GM12865 (cell line): ENCODE data around the gene UVRAG.

Experiments used
- DNase-seq: peaks from one replicate; pipeline ENCODE4 v3.0.0; 2010; ENCODE audit warnings: low read depth
- H3K4me3 ChIP-seq: 2 replicates; pipeline ENCODE4 v1.5.1; 2011; ENCODE audit warnings: mild to moderate bottlenecking, low read depth, low read length, control low read depth
- CTCF ChIP-seq: IDR thresholded peaks from 2 replicates; pipeline ENCODE4 v1.5.1; 2011; ENCODE audit warnings: low read length, control low read depth, low read depth, inconsistent platforms; ENCODE audit not compliant: insufficient read depth; ENCODE audit errors: missing control alignments

The UVRAG gene

DNA sequence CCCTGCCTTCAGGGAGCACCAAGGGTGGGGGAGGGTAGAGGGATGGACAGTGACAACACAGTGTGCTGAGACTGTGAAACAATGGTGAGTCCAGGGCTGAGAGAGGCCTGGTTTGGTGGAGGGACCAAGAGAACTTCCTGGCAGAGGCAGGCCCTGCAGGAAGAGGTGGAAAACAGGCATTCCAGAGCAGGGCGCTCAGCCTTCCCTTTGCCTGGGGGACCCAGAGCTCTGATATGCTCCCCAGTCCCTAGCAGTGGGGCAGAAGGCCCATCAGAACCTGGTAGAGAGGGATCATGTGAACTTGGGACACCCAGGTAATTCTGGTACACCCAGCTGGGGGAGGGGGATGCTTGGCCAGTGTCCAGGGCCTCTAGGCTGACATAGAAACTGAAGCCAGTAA, 17.2 kb upstream of the UVRAG start:
- H3K4me3 ChIP-seq, result no peak overlapping the region
- no peak for DNase-seq
- no peak for TF ChIP-seq CTCF

- no peak overlapping the region for H3K4me3 ChIP-seq
- no peak for DNase-seq
- TF ChIP-seq CTCF, result no peak
These were observed 14.8 kb upstream of the UVRAG start for GRCh38 chr11:75800136-75800675.

DNA sequence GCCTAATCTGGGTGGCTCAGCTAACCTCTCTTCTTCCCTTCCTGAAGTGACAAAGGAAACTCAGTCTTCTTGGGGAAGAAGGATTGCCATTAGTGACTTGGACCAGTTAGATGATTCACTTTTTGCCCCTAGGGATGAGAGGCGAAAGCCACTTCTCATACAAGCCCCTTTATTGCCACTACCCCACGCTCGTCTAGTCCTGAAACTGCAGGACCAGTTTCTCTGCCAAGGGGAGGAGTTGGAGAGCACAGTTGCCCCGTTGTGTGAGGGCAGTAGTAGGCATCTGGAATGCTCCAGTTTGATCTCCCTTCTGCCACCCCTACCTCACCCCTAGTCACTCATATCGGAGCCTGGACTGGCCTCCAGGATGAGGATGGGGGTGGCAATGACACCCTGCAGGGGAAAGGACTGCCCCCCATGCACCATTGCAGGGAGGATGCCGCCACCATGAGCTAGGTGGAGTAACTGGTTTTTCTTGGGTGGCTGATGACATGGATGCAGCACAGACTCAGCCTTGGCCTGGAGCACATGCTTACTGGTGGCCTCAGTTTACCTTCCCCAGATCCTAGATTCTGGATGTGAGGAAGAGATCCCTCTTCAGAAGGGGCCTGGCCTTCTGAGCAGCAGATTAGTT, 14.2 kb upstream of the UVRAG start:
- TF ChIP-seq CTCF, result no peak
- DNase-seq, result no peak
- no peak overlapping the region for H3K4me3 ChIP-seq

GRCh38 chr11:75801362-75802020, 13.5 kb upstream of the UVRAG start:
- TF ChIP-seq CTCF, result no peak
- no peak overlapping the region for H3K4me3 ChIP-seq
- DNase-seq, result no peak

DNA sequence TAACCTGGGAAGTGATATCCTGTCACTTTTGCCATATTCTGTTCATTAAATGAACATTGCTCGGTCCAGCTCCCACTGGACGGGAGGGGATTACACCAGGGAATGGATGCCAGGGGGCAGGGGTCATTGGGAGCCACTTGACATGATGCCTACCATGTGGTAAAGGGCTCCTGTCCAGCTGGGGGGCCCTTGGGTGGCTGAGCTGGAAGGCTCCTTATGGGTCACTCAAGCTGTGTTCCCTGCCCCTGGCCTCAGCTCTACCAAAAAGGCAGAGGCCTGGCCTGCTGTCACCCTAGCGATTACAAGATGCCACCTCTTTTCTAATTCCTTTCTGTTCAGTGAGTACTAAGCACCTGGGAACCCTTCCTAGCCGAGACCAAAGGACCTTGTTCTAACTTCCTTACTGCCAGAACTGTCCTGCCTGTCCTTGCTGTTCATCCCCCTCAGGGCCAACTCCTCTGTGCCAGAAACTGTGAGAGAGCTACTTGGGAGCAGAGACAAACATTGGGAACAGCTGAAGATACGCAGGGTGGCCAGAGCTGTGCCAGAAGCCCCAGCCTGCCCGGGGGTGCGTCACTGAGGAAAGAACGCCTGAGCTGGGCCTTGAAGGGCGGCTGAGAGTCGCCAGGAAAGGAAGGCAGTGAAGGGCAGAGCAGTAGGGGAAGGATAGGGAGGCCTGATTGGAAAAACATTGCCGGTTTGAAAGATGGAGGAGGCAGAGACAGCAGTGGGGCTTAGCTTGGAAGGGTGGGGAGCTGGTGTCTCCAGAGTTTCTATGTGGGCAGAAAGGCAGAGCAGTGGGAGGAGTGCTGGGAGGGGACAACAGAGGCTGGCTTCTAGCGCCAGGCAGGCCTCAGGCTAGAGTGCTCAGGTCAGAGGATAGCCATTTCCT, 12.7 kb upstream of the UVRAG start:
- no peak overlapping the region for H3K4me3 ChIP-seq
- TF ChIP-seq CTCF, result no peak
- no peak for DNase-seq

DNA sequence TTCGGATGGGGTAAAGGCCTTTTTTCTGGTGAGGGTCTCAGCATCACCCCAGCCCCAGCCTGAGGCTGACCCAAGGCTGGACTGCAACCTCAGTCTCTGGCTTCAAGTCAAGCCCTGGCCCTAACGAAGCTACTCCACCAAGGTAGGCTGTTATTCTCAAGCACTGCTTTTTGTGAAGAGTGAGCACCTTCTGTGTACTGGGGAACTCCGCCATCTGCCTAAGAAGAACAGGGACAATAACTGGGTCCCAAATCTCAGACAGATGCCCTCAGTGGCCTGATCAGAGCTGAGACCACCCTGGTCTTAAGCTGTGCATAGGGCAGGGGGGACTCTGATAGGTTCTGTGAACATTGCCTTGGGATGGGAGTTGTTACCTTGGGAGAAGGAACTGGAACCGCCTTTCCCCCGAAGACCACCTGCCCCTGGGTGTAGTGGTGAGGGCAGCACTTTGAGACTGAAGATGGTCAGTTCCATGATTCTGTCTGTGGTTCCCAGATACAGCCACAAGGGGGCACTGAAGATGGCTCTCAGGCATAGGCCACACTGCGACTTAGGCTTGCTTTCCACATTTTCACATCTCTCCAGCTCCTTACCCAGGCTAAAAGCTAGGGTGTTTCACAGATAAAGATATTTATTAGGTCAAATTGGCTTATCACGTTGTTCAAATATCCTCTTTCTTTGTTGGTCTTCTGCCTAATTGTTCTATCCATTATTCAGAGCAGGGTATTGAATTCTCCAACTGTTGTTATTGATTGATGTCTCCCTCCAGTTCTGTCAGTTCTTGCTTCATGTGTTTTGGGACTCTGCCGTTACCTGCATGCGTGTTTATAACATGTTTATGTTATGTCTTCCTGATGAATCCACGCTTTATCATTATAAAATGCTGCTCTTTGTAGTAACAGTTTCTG, 11.8 kb upstream of the UVRAG start:
- H3K4me3 ChIP-seq, result no peak overlapping the region
- peak; percentile 85 for DNase-seq
- peak; percentile 94 for TF ChIP-seq CTCF
